M059J (cell line): ENCODE data around the gene MACC1. TPM values are rescaled to one million over a fixed set of nuclear protein-coding genes. Genes with fewer than 3 reads are reported as not detected.
A peak's percentile ranks its signal among the peaks of the same experiment; 100 is the strongest.

ENCODE experiments used
- DNase-seq: peaks from one replicate; pipeline ENCODE4 v3.0.0-alpha.2; 2012; ENCODE audit warnings: low read depth
- total RNA-seq: library from RNA; depleted of rRNA; stranded (reverse); fragments of >200 nt; shearing (Covaris generic); gene quantifications from 2 replicates; pipeline ENCODE4 v1.2.3, GENCODE V29; 2014

Gene MACC1
- total RNA-seq, 1 experiment from 2014 or later, result 0.15 TPM

GRCh38 chr7:20183086-20183485, 34.1 kb downstream of the MACC1 start:
- DNase-seq, result no peak

- DNase-seq, result no peak
Observed at GRCh38 chr7:20176578-20177242, 40.5 kb downstream of the MACC1 start.

- no peak for DNase-seq
Observed at GRCh38 chr7:20173828-20174227, 43.4 kb downstream of the MACC1 start.

GRCh38 chr7:20172736-20173334, 44.3 kb downstream of the MACC1 start:
- DNase-seq, result peak; percentile 85

- peak; percentile 59 for DNase-seq
Observed at GRCh38 chr7:20170633-20171032, 46.6 kb downstream of the MACC1 start.

- DNase-seq, result no peak
Observed at GRCh38 chr7:20165146-20165510, 52.1 kb downstream of the MACC1 start.

GRCh38 chr7:20164425-20165145, 52.6 kb downstream of the MACC1 start:
- DNase-seq, result peak; percentile 63

GRCh38 chr7:20162665-20163064, 54.5 kb downstream of the MACC1 start:
- no peak for DNase-seq

- no peak for DNase-seq
Observed at GRCh38 chr7:20159226-20159747, 57.9 kb downstream of the MACC1 start.

GRCh38 chr7:20158684-20159083, 58.5 kb downstream of the MACC1 start:
- DNase-seq, result peak; percentile 43

GRCh38 chr7:20157456-20157855, 59.7 kb downstream of the MACC1 start:
- no peak for DNase-seq

- DNase-seq, result peak; percentile 71
Observed at GRCh38 chr7:20153999-20154398, 63.2 kb downstream of the MACC1 start.

GRCh38 chr7:20153567-20153966, 63.6 kb downstream of the MACC1 start:
- DNase-seq, result peak; percentile 27

GRCh38 chr7:20152511-20152910, 64.7 kb downstream of the MACC1 start:
- peak; percentile 92 for DNase-seq

GRCh38 chr7:20151708-20152456, 65.3 kb downstream of the MACC1 start:
- DNase-seq, result peak; percentile 56

- no peak for DNase-seq
Observed at GRCh38 chr7:20146451-20146850, 70.7 kb downstream of the MACC1 start.

- no peak for DNase-seq
Observed at GRCh38 chr7:20144801-20145200, 72.4 kb downstream of the MACC1 start.

- no peak for DNase-seq
Observed at GRCh38 chr7:20141666-20142065, 75.5 kb downstream of the MACC1 start.

GRCh38 chr7:20141002-20141345, 76.2 kb downstream of the MACC1 start:
- no peak for DNase-seq

- DNase-seq, result no peak
Observed at GRCh38 chr7:20140291-20141001, 76.7 kb downstream of the MACC1 start.

GRCh38 chr7:20136647-20137046, 80.5 kb downstream of the MACC1 start:
- DNase-seq, result no peak

- DNase-seq, result no peak
Observed at GRCh38 chr7:20133803-20134202, 83.4 kb downstream of the MACC1 start.
